NCI-H187 treated with DMSO at 0.1 percent for 48 hours (cell line): ENCODE results near the gene RIN3.

Source experiments
- DNase-seq: peaks from one replicate; lab custom pipeline; 2025; lab: John Stamatoyannopoulos, UW

The RIN3 gene

GRCh38 chr14:92556863-92557543 is 43.4 kb downstream of the RIN3 start:
- DNase-seq: no peak

GRCh38 chr14:92557544-92557912 is 43.9 kb downstream of the RIN3 start:
- DNase-seq: no peak

- no peak for DNase-seq
Measured at GRCh38 chr14:92558319-92558718, 44.7 kb downstream of the RIN3 start.

- DNase-seq: no peak
Measured at GRCh38 chr14:92559486-92559885, 45.9 kb downstream of the RIN3 start.

- no peak for DNase-seq
Measured at GRCh38 chr14:92560106-92560865, 46.7 kb downstream of the RIN3 start.

- no peak for DNase-seq
Measured at GRCh38 chr14:92561906-92562479, 48.4 kb downstream of the RIN3 start.

GRCh38 chr14:92563359-92563758 is 49.8 kb downstream of the RIN3 start:
- DNase-seq: no peak

GRCh38 chr14:92563765-92564285 is 50.2 kb downstream of the RIN3 start:
- DNase-seq: no peak

- DNase-seq: no peak
Measured at GRCh38 chr14:92564344-92565039, 50.9 kb downstream of the RIN3 start.

GRCh38 chr14:92565040-92565717 is 51.6 kb downstream of the RIN3 start:
- DNase-seq: no peak

- no peak for DNase-seq
Measured at GRCh38 chr14:92565718-92566115, 52.1 kb downstream of the RIN3 start.

- no peak for DNase-seq
Measured at GRCh38 chr14:92567173-92567725, 53.7 kb downstream of the RIN3 start.

GRCh38 chr14:92568621-92569479 is 55.3 kb downstream of the RIN3 start:
- DNase-seq: no peak

GRCh38 chr14:92570674-92571262 is 57.2 kb downstream of the RIN3 start:
- no peak for DNase-seq

GRCh38 chr14:92572050-92572449 is 58.5 kb downstream of the RIN3 start:
- DNase-seq: no peak

- DNase-seq: no peak
Measured at GRCh38 chr14:92573761-92574498, 60.3 kb downstream of the RIN3 start.

- DNase-seq: no peak
Measured at GRCh38 chr14:92575061-92575747, 61.6 kb downstream of the RIN3 start.

- no peak for DNase-seq
Measured at GRCh38 chr14:92575748-92576303, 62.2 kb downstream of the RIN3 start.

GRCh38 chr14:92577321-92577742 is 63.8 kb downstream of the RIN3 start:
- no peak for DNase-seq
